ENCODE measurements around the gene FUT6.

DNA sequence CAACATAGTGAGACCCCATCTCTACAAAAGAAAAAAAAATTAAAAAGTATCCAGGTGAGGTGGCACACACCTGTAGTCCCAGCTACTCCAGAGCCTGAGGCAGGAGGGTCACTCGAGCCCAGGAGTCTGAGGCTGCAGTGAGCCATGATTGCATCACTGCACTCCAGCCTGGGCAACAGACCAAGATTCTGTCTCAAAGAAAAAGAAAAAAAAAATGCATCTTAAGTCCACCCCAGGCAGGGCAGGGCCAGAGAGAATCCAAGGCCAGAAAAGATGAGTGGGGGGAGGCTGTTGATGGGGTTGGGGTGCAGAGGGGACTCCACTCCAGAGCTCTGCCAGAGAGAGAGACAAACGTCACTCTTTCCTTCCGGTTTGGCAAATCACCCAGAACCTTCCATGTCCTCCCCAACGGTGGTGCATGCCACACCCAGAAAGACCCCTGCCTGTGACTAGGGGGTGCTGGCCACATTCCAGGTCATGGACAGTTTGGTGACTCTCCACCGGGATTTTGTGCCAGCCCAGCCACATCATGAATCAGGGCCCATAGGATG is 11.3 kb upstream of the FUT6 start:
- TF ChIP-seq, protein P1, sequence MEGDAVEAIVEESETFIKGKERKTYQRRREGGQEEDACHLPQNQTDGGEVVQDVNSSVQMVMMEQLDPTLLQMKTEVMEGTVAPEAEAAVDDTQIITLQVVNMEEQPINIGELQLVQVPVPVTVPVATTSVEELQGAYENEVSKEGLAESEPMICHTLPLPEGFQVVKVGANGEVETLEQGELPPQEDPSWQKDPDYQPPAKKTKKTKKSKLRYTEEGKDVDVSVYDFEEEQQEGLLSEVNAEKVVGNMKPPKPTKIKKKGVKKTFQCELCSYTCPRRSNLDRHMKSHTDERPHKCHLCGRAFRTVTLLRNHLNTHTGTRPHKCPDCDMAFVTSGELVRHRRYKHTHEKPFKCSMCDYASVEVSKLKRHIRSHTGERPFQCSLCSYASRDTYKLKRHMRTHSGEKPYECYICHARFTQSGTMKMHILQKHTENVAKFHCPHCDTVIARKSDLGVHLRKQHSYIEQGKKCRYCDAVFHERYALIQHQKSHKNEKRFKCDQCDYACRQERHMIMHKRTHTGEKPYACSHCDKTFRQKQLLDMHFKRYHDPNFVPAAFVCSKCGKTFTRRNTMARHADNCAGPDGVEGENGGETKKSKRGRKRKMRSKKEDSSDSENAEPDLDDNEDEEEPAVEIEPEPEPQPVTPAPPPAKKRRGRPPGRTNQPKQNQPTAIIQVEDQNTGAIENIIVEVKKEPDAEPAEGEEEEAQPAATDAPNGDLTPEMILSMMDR (IDR thresholded peaks at IDR 0.05), result no peak
- no peak for TF ChIP-seq POLR2A (IDR thresholded peaks at IDR 0.05)

All from thyroid gland (tissue), 4 donors.